Dedifferentiated amniotic fluid mesenchymal stem cell (primary cell): ENCODE data around the gene IBA57.

Experiments used
- DNase-seq: peaks from one replicate; pipeline ENCODE4 v3.0.0-alpha.2; 2016; ENCODE audit errors: extremely low spot score

The IBA57 gene

GRCh38 chr1:228190182-228190581 lies 24.6 kb downstream of the IBA57 start:
- DNase-seq: no peak

- no peak for DNase-seq
Measured at GRCh38 chr1:228190778-228191177, 25.2 kb downstream of the IBA57 start.

GRCh38 chr1:228194436-228194835 lies 28.8 kb downstream of the IBA57 start:
- DNase-seq: no peak

DNA sequence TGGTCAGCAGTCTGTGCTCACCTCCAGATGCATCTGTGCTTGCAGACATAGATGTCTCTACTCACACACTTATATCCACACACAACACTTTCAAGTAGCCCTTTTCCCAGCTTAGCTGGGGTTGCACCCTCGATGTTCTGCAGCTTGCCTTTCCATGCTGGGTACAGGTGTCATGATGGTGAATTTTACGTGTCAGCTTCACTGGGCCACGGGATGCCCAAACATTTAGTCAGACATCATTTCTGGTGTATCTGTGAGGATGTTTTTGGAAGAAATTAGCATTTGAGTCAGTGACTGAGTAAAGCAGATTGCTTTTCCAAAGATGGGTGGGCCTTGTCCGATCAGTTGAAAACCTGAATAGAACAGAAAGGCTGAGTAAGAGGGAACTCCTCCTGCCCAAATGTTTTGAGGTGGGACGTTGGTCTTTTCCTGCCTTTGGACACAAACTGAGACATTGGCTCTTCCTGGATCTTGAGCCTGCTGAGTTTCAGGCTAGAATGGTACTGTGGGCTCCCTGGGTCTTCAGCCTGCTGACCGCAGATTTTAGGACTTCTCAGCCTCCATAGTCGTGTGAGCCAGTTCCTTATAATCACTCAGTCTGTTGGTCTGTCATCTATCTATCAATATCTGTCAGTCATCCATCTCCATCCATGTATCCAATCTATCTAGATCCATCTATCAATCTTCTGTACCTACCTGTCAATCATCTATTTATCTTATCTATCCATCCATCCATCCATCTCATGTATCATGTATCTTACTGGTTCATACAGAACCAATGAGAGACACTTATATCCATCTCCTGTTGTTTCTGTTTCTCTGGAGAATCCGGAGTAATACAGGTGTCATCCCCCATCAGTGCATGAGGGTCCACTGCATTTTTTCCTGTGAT lies 29.6 kb downstream of the IBA57 start:
- DNase-seq: no peak

GRCh38 chr1:228197555-228198147 lies 32.0 kb downstream of the IBA57 start:
- no peak for DNase-seq

- DNase-seq: no peak
Measured at GRCh38 chr1:228198977-228199590, 33.5 kb downstream of the IBA57 start.

- no peak for DNase-seq
Measured at GRCh38 chr1:228204958-228205357, 39.4 kb downstream of the IBA57 start.

DNA sequence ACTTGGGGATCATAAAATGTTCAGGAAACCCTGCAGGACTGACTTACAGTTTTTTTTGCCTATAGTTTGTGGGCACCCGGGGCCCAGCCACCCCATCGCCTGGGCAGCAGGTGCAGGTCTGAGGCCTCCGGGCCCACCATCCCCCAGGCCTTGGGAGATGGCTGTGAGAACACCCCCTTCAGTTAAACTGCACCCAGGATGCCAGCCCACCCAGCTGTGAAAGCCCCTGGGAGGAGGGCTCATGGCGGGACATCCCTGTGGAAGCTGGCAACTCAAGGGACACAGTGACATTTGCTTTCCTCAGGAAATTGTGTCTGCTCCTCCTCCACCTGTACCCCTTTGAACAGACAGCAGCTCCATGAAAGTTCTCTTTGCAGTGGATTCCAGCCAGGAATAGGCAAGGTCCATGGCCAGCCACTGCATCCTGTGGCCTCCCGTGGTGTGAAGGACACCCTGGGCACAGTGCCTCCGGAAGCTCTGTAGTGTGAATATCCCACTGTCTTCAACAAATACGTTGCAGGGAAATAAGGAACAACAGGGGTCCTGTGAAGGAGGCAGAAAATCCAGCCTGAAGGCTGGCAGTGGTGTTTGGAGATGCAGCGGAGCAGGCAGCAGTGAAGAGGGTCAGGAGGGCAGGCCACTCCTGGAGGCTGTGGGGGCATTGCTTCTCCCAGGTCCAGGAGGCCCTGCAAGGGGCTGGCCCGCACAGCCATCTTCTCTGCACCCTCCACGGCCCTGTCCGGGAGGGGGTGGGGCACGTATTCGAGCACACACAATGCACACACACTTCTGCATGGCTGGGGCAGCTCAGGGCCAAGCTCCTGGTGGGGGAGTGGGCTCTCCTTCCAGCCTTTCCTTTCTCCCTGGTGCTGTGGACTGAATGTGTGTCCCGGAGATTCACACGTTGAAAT lies 40.2 kb downstream of the IBA57 start:
- DNase-seq: no peak

DNA sequence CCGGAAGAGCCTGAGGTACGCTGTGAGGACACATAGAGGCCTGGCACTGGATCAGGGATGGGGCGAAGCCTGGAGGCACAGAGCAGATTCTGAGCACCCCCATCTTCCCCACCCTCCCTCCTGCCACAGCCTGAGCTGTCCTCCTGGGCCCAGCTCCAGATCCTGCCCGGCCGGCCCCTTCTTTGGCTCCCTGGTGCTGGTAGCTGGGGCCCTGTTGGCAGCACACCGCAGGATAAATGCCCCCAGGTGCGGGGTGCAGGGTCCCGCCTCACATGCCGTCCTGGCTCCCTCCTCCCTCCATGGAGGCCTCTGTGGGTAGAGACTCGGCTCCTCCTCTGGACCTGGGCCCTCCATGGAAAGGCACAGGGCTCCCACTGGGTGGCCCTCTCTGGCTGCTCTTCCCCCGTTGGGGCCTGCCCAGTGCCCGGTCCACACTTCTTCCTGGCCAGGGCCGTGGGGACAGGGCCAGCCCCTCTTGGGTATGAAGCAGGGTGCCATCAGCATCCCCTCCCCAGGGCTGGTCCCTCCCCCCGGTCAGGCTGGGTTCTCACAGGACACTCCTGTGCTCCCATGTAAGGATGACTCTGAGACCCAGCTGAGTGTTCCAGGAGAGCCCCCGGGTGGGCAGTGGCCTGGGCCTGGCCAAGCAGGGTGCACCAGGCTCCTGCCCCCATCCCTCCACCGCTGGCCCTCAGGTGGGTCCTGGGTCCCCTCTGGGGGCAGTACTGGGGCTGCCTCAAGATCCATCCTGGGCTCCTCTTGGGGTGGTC lies 41.2 kb downstream of the IBA57 start:
- DNase-seq: no peak

DNA sequence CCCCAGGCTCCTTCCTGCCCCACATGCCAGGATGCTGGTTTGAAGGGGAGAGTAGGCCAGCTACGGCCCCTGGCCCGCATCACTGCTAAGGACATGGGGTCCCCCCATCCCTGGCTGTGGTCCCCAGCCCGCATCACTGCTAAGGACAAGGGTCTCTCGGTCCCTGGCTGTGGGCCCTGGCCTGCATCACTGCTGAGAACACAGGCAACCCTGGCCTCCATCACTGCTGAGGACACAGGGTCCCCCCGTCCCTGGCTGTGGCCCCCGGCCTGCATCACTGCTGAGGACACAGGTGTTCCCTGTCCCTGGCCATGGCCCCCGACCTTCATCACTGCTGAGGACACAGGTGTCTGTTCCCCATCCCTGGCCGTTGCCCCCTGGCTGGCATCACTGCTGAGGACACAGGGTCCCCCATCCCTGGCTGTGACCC lies 41.8 kb downstream of the IBA57 start:
- DNase-seq: no peak

- no peak for DNase-seq
Measured at GRCh38 chr1:228207851-228208821, 42.5 kb downstream of the IBA57 start, which contains the start of gene OBSCN. OBSCN (plus strand) TSS chr1:228208044; CDS start chr1:228211784, 3,740 bp downstream.

GRCh38 chr1:228208831-228209551 lies 43.4 kb downstream of the IBA57 start:
- DNase-seq: no peak

DNA sequence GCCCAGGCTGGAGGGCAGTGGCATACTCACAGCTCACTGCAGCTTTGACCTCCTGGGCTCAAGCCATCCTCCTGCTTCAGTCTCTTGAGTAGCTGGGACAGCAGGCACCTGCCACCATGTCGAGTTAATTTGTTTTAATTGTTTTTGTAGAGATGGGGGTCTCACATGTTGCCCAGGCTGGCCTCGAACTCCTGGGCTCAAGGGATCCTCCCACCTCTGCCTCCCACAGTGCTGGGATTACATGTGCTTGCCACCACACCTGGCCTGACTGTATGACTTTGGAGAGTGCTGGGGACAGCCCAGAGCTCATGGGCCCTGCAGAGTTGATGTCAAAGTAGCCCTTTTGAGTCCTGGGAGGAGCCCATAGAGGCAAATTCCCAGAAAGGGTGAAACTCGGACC lies 44.1 kb downstream of the IBA57 start:
- DNase-seq: no peak

DNA sequence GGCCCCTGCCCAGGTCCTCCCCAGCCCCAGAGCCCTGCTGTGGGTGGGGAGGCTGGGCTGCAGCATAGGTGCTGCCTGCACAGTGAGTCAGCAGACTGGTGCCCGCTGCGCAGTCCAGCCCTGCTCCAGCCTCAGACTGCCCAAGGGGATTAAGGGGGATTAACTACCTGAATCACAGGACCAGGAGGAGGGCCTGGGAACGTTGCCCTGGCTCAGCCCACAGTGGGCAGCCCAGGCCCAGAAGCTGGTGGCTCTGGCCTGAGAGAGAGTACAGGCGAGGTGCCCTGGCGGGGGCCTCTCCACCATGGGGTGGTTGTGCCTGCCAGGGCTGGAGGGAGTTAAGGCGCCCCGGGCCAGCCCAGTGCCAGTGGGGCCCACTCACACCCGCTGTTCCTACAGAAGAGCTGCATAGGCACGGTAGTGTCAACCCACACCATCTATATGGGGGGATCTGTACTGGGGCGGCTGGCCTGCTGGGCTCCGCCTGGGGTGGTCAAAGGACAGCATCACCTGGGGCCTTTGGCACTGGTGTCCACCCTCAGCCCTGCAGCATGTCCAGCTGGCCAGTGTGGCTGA lies 44.6 kb downstream of the IBA57 start:
- no peak for DNase-seq

GRCh38 chr1:228210712-228211530 lies 45.3 kb downstream of the IBA57 start:
- DNase-seq: no peak

GRCh38 chr1:228211531-228212414 lies 46.2 kb downstream of the IBA57 start:
- no peak for DNase-seq
